NCI-H524 (cell line): Measurements from ENCODE around the gene TOPBP1.
"Not testable (repeated sequence)": the region's sequence is repeated elsewhere in the genome, so short reads cannot be mapped to it uniquely, and the experiment has no call there.

ENCODE experiments used
- DNase-seq, 2 experiments: peaks; one replicate each; lab custom pipeline; 2025; lab: John Stamatoyannopoulos, UW

Gene TOPBP1

GRCh38 chr3:133570937-133571320 lies 90.8 kb downstream of the TOPBP1 start:
- DNase-seq: no peak

- no peak for DNase-seq
Observed at GRCh38 chr3:133570139-133570936, 91.4 kb downstream of the TOPBP1 start.

DNA sequence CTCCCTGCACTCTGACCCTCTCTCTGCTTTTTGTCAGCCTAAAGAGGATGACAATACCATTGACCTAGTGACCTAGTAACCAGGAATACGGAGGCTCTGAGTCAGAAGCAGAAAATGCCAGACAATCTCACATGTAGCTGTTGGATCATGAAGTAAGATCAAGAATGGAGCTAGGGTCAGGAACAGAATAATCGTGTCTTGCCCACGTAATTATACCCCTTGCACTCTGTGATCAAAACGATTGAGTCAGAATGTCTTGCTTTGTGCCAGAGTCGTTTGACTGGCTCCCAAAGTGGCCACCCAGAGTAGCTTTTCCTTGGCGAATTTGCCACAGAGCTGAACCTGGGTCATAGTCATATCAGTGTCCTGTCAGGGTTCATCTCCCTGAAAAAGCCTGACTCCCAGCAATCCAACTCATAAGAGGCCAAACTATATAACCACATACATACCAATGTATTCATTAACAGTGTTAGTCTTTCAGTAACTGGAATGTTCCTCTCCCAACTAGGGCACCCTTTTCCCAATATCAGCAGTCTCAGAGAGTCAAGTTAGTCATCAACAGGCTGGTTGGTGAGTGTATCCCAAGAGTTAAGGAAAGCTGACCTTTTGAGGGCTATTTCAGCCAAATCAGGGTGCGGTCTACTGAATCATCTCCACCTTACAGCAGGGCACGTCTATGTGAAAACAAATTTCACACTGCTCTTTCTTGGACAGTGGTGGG lies 93.3 kb downstream of the TOPBP1 start:
- DNase-seq: no peak

GRCh38 chr3:133563816-133564215 lies 97.9 kb downstream of the TOPBP1 start:
- DNase-seq: no peak

GRCh38 chr3:133563186-133563591 lies 98.6 kb downstream of the TOPBP1 start:
- DNase-seq: no peak

DNA sequence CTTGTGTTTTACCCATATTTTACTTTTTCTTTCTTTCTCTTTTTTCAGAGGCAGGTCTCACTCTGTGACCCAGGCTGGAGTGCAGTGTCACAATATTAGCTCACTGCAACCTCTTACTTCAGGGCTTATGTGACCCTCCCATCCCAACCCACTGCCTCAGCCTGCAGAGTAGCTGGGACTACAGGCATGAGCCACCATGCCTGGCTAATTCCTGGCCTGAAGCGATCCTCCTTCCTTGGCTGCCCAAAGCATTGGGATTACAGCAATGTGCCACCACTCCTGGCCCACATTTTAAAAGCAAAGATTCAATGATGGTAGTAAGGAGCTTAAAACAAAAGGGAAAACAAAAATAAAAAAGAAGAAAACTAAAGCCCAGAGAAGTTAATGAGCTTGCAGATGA lies 99.4 kb downstream of the TOPBP1 start:
- DNase-seq: no peak

- no peak for DNase-seq
Observed at GRCh38 chr3:133561679-133562078, 100.1 kb downstream of the TOPBP1 start.

DNA sequence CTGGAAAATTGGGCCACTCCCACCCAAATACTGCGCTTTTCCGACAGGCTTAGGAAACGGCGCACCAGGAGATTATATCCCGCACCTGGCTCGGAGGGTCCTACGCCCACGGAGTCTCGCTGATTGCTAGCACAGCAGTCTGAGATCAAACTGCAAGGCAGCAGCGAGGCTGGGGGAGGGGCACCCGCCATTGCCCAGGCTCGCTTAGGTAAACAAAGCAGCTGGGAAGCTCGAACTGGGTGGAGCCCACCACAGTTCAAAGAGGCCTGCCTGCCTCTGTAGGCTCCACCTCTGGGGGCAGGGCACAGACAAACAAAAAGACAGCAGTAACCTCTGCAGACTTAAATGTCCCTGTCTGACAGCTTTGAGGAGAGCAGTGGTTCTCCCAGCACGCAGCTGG lies 110.2 kb downstream of the TOPBP1 start:
- DNase-seq: not testable (repeated sequence)
